HG02759 (cell line): ENCODE data around the gene SETD4.

Experiments
- ATAC-seq: cut with Tn5 transposase; IDR thresholded peaks from one replicate; pipeline ENCODE4 v1.9.1; 2021; ENCODE audit warnings: mild to moderate bottlenecking, moderate library complexity; ENCODE audit not compliant: unreplicated experiment

SETD4 gene

GRCh38 chr21:36048357-36048756 lies 12.0 kb downstream of the SETD4 start:
- no peak for ATAC-seq

- ATAC-seq, result no peak
These were observed 13.2 kb downstream of the SETD4 start for GRCh38 chr21:36047139-36047538.

GRCh38 chr21:36045993-36046392 lies 14.3 kb downstream of the SETD4 start:
- no peak for ATAC-seq

- no peak for ATAC-seq
These were observed 16.3 kb downstream of the SETD4 start for GRCh38 chr21:36044056-36044455.

- ATAC-seq, result no peak
These were observed 18.4 kb downstream of the SETD4 start for GRCh38 chr21:36041910-36042309.

- ATAC-seq, result no peak
These were observed 19.9 kb downstream of the SETD4 start for GRCh38 chr21:36040389-36040788.

- ATAC-seq, result no peak
These were observed 20.5 kb downstream of the SETD4 start for GRCh38 chr21:36039861-36040260.

GRCh38 chr21:36038701-36039497 lies 21.4 kb downstream of the SETD4 start:
- ATAC-seq, result no peak

- no peak for ATAC-seq
These were observed 24.9 kb downstream of the SETD4 start for GRCh38 chr21:36035381-36035791.

GRCh38 chr21:36034211-36034913 lies 26.0 kb downstream of the SETD4 start:
- no peak for ATAC-seq

GRCh38 chr21:36032647-36033406 lies 27.5 kb downstream of the SETD4 start:
- no peak for ATAC-seq

GRCh38 chr21:36030581-36031189 lies 29.6 kb downstream of the SETD4 start:
- no peak for ATAC-seq

- ATAC-seq, result no peak
These were observed 31.0 kb downstream of the SETD4 start for GRCh38 chr21:36029309-36029708.

GRCh38 chr21:36028127-36029069 lies 31.9 kb downstream of the SETD4 start:
- peak; percentile 71 for ATAC-seq

GRCh38 chr21:36027347-36027746 lies 33.0 kb downstream of the SETD4 start:
- ATAC-seq, result no peak

- no peak for ATAC-seq
These were observed 35.5 kb downstream of the SETD4 start for GRCh38 chr21:36024782-36025181.

GRCh38 chr21:36023092-36023480 lies 37.2 kb downstream of the SETD4 start:
- ATAC-seq, result no peak

- ATAC-seq, result no peak
These were observed 37.8 kb downstream of the SETD4 start for GRCh38 chr21:36022427-36023091.

GRCh38 chr21:36021251-36021837 lies 39.0 kb downstream of the SETD4 start:
- ATAC-seq, result peak; percentile 68
